ENCODE measurements around the gene RAD51D.

DNA sequence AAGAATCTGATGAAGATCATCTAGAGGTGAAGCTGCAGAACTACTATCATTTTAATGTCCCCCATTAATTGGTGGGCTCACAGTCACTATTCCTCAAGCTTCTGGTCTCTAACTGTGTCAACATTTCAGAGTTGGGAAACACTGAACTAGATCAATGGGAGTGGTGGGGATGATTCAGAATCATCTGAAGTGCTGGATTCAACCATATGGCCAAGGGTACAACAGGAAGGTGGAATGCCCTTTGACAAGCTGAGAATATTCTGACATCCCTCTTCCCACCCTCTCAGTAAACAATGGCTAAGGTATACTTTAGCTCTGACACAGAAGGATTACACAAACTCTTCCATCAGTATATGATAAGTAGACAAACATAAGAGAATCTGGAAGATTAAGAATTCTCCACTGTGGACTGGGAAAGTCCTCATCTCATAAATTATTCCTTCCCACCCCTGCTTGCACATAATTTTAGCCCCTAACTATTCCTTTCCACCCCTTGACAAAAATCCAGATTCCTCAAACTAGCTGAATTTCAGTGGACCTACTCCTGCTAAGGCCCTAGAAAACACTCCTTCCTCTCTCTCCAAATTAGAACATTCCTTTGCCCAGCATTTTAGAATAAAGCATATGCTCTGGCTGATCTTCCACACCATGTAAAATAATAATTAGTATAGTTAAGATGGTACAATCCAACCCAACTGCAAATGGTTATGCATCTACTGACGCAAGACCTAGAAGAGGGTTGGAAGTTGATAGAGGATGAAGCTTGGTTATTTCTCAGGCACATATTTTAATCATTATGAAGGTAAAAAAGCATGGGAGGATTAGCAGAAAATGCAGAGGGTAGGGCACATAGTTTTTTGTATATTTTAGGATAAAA is 39.9 kb downstream of the RAD51D start:
- TF ChIP-seq ZNF274 (IDR thresholded peaks at IDR 0.05; ENCODE audit: low read depth, low read length) (no peak), SUZ12 (IDR thresholded peaks at IDR 0.05; ENCODE audit: extremely low read depth, insufficient read depth, insufficient read length) (no peak)
